ENCODE measurements around the gene HDGFL2.

GRCh38 chr19:4491446-4491845 is 19.3 kb downstream of the HDGFL2 start:
- no peak for TF ChIP-seq BCL11A (tag by site-specific recombination; IDR thresholded peaks at IDR 0.05; ENCODE audit: low read depth)
- TF ChIP-seq, protein P1, sequence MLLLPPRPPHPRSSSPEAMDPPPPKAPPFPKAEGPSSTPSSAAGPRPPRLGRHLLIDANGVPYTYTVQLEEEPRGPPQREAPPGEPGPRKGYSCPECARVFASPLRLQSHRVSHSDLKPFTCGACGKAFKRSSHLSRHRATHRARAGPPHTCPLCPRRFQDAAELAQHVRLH (tag by site-specific recombination; IDR thresholded peaks at IDR 0.05), result no peak
- no peak for TF ChIP-seq ZNF302 (tag by site-specific recombination; IDR thresholded peaks at IDR 0.05; ENCODE audit: low read depth)
- TF ChIP-seq BCL6B (tag by site-specific recombination; IDR thresholded peaks at IDR 0.05), result no peak
- no peak for TF ChIP-seq ZNF585B (tag by site-specific recombination; IDR thresholded peaks at IDR 0.05)
- no peak for TF ChIP-seq YY1 (tag by site-specific recombination; IDR thresholded peaks at IDR 0.05)
- TF ChIP-seq, protein P2, sequence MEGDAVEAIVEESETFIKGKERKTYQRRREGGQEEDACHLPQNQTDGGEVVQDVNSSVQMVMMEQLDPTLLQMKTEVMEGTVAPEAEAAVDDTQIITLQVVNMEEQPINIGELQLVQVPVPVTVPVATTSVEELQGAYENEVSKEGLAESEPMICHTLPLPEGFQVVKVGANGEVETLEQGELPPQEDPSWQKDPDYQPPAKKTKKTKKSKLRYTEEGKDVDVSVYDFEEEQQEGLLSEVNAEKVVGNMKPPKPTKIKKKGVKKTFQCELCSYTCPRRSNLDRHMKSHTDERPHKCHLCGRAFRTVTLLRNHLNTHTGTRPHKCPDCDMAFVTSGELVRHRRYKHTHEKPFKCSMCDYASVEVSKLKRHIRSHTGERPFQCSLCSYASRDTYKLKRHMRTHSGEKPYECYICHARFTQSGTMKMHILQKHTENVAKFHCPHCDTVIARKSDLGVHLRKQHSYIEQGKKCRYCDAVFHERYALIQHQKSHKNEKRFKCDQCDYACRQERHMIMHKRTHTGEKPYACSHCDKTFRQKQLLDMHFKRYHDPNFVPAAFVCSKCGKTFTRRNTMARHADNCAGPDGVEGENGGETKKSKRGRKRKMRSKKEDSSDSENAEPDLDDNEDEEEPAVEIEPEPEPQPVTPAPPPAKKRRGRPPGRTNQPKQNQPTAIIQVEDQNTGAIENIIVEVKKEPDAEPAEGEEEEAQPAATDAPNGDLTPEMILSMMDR (tag by site-specific recombination; IDR thresholded peaks at IDR 0.05), result no peak
- TF ChIP-seq ZNF558 (tag by site-specific recombination; IDR thresholded peaks at IDR 0.05), result no peak
- no peak for TF ChIP-seq ZNF785 (tag by site-specific recombination; IDR thresholded peaks at IDR 0.05)
- TF ChIP-seq ZBTB7A (tag by site-specific recombination; IDR thresholded peaks at IDR 0.05; ENCODE audit: low read depth), result no peak
- no peak for TF ChIP-seq EGR2 (tag by site-specific recombination; IDR thresholded peaks at IDR 0.05; ENCODE audit: low read depth)
- TF ChIP-seq, protein P3, sequence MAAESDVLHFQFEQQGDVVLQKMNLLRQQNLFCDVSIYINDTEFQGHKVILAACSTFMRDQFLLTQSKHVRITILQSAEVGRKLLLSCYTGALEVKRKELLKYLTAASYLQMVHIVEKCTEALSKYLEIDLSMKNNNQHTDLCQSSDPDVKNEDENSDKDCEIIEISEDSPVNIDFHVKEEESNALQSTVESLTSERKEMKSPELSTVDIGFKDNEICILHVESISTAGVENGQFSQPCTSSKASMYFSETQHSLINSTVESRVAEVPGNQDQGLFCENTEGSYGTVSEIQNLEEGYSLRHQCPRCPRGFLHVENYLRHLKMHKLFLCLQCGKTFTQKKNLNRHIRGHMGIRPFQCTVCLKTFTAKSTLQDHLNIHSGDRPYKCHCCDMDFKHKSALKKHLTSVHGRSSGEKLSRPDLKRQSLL (tag by site-specific recombination; IDR thresholded peaks at IDR 0.05), result no peak
- TF ChIP-seq, protein P4, sequence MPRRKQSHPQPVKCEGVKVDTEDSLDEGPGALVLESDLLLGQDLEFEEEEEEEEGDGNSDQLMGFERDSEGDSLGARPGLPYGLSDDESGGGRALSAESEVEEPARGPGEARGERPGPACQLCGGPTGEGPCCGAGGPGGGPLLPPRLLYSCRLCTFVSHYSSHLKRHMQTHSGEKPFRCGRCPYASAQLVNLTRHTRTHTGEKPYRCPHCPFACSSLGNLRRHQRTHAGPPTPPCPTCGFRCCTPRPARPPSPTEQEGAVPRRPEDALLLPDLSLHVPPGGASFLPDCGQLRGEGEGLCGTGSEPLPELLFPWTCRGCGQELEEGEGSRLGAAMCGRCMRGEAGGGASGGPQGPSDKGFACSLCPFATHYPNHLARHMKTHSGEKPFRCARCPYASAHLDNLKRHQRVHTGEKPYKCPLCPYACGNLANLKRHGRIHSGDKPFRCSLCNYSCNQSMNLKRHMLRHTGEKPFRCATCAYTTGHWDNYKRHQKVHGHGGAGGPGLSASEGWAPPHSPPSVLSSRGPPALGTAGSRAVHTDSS (tag by site-specific recombination; IDR thresholded peaks at IDR 0.05), result no peak

All from HEK293 (cell line).